T-helper 1 cell (primary cell): ENCODE measurements around the gene ACER2.

ENCODE experiments used
- DNase-seq, 5 donors: peaks; one replicate each; pipeline ENCODE4 v3.0.0-alpha.2; 2012 to 2020

Gene ACER2

DNA sequence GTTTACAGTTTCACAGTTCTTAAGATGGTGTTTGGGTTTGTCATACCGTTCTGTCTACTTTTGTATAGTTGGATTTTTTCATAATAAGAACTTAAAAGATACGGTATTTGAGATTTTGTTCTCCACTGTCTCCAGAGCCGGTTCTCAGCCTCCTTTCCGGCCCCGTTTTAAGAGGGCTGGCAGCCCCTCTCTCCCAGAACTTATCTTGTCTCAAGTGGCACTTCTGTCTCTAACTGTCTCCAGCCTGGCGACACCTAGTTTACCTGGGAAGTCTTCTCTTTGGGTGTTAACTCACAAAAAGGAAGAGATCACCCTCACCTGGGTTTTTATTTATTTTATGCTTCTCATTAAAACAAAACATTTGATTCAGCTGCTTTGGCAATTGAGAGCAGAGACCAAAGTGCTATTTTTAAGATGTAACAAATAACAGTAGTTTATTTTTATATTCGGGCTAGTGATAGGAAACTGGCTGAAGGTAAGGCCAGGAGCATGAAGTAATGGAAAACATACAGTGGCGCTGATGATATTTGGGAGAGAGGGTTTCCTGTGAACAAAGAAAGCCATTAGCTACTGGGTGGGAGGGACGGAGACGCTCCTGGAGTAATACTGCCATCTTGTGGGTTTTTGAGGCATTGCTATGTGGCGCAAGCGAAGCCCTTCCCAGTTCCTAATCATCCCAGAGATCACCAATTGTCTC is 48.3 kb downstream of the ACER2 start:
- peak; percentile 26 to 63 (median 36) for DNase-seq

DNA sequence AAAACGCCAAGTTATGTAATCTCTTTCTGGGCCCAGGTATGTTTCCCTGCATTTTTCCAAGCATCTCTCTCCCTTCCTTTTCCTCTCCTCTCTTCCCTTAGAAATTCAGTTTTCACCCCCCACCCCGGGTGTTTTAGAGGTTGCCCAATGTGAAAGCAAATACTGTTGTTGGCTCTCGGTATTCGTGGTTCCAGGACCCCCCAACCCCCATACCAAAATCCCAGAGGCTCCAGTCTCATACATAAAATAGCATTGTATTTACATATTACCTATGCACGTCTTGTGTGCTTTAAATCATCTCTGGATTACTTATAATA is 48.8 kb downstream of the ACER2 start:
- no peak for DNase-seq

DNA sequence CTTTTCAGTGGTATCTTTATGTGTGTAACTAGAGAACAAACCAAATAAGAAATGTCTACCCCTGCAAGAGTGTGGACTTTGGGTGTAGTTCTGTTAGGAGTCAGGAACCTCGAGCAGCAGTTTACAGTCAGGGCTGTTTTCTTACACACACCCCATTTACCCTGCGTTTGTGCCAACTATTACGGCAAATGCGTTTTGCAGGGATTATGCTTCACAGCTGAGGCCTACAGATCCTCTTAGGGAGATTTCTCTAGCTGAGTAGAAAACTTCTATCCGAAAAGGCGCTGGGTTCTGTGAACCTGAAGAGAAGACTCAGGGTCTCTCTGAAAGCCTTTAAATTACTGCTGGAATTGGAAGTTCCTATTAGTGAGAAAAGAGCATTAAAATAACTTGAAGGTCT is 51.4 kb downstream of the ACER2 start:
- DNase-seq, result no peak

DNA sequence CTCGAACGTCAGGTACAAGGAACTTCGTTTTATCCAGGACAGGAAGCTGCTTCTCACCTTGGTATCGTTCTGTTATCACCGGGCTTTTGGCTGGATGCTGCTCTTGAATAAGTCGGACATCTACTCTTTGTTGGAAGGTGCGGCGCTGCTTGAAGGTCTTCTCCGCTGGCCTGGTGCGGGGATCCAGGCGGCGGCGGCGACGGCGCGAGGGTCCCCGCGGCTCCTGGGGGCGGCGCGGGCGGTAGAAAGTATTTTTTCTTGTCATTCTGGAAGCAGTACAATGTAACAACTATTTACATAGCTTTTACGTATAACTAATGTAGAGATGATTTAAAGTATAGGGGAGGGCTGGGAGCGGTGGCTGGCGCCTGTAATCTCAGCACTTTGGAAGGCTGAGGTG is 52.3 kb downstream of the ACER2 start:
- DNase-seq, result no peak

DNA sequence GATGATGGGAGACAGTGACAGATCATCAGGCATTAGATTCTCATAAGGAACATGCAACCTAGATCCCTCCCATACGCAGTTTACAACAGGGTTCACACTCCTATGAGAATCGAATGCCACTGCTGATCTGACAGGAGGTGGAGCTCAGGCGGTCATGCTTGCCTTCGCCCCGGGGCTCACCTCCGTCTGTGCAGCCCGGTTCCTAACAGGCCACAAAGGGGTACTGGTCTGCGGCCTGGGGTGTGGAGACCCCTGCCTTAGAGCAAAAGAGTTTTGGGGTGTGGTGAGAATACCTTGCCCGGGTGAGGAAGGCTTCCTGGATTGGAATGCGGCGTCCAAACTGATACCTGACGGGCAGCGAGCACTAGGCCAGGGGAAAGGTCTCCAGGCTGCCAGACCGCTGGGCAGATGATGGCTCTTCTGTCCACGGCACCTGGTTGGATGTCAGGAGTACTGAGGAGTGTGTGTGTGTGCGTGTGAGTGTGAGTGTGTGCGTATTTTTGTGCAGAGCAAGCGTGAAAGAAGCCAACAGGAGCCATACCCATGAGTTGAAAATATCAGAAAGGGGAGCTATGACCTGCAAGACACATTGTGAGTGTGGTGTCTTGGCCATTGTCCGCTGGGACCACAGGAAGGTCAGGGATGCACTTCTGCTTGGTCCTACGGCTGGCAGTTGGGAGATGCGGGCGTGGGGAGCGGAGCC is 55.4 kb downstream of the ACER2 start:
- no peak for DNase-seq

DNA sequence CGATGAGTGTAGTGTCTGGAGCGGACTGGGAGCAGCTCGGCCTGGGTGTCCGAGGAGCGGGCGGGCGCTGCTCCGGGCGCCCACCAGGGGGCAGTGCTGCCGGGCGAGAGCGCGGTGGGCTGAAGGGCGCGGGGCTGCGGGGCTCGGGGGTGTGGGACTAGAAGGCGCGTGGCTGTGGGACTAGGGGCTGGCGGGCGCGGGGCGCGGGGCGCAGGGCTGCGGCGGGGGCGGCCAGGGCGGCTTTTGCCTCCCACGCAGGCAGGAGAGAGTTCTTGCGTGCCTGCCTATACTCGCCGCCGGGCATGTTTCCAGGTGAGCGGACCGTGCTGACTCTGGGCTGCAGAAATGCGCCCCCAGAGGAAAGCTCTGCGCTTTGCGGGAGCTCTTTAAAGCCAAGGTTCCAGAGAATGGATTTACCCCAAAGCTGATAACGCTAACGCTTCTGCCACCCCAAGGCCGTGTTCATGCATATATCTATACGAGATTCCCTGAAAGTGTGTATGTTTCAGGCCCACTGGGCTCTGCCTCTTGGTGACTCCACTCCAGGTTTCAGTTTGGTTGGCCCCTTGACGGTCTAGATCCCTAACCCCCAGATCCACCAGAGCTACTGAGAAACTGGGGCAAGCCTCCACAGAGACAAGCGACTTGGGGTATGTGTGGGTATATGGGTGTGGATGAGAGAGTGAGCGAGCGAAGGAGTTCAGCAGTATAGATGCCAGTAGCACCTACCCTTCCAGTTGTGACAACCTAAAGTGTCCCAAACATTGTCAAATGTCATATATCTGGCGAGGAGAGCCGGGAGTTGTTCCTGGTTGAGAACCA is 56.2 kb downstream of the ACER2 start:
- DNase-seq, result peak; percentile 19 to 68 (median 52)

DNA sequence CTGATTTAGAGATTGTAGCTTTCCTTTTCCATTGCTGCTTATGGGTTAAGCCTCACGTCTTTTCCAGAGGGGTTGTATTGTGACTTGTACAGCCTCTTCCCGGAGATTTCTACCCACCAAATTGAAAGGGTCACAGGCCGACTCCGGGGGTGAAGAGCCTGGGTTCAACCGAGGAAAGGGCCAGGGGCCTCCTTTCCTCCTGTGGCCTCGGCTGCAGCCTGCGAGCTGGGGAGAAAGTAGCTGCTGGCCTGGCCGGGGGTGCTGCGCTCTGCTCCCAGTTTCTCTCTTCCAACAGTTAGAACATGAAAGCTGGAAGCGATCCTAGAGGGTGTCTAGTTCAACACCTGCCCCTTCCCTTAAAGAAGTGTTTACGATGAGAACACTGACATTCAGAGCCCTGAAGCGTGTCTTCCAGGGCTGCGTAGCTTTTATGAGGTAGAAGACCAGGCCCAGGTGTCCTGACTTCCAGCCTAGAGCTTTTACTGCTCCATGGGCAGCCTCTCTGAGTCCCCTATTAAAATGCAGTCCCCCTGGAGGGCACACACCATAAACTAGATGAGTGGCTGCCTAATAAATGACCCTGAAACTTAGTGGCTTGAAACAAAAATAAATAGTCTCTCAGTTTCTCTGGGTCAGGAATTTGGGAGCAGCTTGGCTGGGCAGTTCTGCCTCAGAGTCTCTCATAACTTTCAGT is 56.9 kb downstream of the ACER2 start:
- no peak for DNase-seq

DNA sequence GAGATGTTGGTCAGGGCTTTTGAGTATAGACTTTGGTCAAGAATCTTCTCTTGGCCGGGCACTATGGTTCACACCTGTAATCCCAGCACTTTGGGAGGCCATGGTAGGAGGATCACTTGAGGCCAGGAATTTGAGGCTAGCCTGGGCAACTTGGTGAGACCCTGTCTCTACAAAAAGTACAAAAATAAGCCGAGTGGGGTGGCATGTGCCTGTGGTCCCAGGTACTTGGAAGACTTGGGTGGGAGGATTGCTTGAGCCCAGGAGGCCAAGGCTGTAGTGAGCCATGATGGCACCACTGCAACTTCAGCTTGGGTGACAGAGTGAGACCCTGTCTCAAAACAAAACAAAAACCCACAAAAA is 57.5 kb downstream of the ACER2 start:
- no peak for DNase-seq

DNA sequence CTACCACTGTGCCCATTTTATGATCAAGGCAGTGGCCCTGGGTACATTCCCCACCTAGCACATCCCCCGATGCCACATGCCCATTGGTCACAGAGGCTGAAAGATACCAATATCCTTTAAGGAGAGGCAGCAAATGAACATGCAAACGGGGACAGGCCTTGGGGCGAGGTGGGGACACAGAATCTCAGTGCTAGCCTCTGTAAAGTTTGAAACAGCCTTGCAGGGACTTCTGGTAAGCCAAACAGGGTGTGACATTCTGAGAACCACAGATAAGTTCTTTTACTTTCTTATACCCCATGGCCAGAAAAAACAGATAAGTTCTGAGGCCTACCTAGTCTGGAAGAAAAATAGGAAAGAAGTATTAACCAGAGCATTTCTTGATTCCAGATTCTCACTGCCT is 60.5 kb downstream of the ACER2 start:
- no peak for DNase-seq

DNA sequence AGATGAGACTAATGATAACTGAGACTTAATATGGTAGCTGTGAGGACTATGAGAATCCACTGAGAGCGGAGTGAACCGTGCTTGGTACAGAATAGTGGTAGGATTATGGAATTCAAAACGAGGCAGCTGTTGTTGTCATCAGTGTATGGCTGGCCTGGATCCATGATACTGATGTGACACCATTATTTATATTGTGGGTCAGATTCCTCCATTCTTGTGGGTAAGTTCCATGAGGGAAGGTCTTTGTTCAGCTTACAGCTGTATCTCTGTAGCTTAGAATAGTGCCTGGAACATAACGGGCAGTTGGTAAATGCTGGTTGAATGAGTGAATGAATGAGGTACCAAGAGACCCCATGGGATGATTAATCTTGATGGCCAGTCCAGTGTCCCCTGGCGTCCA is 61.8 kb downstream of the ACER2 start:
- no peak for DNase-seq

DNA sequence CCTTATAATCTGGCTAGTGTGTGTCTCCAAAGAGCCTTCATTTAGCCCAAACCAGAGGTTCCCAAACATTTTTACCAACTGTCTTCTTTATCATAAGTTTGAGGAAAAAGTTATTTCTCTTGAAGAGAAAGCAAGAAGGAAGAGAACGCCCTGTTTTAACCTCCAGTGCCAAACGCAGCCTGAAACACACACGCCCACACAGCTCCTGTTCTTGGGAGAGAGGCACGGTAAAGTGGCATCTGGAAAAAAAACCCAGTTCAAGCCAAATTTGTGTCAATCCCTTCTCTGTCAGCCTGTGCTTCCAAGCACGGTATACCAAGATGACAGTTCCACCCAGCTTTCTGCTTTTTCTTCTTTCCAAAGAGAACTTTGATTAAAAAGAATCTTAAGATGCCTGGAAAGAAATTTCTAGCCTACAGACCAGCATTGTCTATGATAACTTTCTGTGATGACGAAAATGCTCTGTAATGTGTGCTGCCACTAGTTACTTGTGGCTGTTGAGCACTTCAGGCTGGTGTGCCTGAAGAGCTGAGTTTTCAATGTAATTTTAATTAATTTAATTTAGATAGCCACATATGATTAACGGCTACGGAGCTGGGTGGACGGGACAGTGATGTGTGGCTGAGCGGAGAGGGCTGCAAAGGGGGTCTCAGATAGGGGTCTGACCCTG is 62.3 kb downstream of the ACER2 start:
- no peak for DNase-seq

DNA sequence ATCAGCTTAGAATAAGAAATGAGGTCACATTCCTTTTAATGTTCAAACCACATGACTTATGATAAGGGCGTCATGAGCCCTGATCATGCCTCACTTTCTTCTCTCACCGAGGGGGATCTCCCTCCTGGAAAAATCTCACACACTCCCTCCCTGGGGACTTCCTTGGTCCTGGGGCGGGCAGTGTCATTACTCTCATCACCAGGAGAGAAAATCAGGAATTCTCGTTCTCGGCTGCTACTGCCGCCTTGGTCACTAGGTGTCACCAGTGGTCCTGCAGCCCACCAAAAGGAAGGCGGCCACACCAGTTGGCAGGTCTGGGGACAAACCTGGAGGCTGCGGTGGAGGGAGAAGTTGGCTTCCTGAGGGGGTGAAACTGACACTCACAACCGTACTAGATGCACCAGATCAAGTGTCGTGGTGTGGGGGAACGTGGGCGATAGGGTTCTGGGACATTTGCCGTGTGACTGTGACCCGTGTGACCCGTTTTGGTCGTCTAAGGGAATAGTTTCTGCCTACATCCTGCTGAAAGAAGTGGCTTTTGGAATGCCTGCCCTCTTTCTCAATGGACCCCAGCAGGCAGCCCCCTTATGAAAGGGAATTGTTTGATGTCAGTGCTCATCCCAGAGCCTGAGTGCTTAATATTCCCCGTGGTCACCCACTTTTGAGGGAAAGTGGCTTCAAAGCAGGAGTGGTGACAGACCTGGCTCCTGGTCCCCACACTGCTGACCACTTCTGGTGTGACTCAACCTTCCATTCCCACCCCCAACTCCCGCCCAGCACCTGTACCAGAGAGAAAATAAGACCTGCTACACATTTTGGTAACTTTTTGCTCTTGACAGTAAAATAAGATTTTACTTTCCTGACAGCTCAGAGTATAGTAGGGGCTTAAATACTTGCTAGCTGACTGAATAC is 63.2 kb downstream of the ACER2 start:
- DNase-seq, result peak in 2 of 5 donors; percentile 21 to 45

DNA sequence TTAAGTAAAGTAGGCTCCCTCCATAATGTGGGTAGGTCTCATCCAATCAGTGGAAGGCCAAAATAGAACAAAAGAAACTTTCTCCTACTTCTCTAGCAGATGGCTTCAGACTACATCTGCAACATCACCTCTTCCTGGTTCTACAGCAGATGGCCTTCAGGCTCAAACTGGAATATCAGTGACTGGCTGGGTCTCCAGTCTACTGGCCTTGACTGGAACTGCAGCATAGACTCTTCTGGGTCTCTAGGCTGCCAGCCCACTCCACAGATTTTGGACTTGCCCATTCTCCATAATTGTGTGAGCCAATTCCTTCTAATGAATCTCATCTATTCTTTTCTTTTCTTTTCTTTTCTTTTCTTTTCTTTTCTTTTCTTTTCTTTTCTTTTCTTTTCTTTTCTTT is 64.8 kb downstream of the ACER2 start:
- no peak for DNase-seq

DNA sequence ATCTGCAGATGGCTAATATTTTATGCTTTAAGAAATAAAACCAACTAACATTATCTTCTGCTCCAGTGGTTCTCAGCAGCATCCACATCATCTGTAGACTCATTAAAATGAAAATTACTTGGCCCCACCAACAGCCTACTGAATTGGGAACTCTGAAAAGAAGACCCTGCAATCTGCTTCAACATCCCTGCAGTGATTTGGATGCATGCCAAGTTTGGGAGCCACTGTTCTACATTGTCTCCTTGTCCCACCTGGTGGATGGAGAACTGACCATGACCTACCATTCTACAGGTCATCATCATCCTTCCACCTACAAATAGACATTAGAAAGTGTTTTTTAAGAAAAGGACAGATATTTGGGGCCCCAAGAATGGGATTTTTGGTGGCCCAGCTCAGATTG is 71.1 kb downstream of the ACER2 start:
- DNase-seq, result no peak

DNA sequence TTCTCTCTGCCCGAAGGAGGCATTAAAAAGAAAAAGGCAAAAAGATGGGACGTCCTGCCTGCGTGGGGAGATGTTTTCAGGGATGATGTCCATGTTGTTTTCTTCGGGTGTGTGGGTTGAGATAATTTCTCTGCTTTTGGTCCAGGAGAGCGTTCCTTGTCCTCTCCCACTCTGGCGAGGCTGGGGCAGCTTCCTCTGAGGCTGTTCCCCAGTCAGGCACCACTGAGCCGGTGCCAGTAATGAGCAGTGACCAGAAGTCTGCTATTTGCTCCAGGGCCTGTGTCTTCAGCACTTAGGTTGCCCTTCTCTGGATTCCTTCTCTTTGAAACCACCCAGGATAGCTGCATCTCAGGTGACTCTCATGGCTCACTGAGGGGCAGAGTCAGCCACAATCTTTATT is 71.5 kb downstream of the ACER2 start:
- no peak for DNase-seq

DNA sequence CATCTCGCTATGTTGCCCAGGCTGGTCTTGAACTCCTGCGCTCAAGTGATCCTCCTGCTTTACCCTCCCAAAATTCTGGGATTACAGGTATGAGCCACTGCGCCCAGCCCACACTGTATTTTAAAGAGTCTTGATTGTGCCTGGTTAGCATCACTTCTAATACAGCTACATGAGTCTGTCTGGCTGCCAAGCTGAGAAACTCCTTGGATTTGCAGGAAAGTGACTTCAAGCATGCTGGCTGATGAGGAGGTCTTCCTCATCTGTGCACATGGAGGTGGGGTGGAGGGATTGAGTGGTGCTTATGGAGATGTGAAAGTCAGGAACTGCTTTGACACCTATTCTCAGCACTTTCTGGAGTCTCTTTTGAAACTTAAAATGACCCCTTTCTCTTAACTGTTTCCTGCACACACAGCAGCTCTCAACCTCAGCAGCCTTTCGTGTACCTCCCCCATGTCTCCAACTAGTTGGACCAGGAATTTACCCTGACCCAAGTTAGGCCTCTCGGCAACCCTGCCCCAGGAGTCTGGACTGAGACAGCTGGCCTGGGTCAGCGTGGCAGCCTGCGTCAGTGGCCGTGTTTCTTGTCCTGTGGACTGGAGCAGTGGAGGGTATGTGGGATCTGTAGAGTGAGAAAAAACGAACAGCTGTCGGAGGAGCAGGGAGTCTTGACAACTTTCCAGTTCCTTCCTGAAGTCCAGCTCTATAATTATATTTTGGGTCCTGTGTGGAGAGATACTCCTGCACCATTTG is 72.5 kb downstream of the ACER2 start:
- DNase-seq, result no peak

DNA sequence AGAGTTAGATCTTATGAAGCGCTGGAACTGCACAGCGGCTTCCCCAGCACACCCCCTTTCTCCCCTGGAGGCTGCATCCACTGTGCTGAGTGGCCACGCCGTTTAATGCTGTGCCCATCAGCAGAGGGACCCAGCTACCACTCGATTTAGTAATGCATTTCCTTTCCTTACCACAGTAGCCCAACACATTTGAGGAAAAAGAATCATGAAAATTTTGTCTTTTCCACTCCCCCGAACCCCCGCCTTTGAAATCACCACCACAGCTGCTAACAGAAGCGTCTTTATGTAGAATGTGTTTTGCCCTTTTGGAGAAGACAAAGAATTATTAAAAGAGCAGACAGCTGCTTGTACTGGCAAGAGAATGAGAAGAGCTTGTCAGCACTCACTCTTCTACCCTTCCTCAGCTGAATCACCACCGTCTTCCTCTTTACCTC is 73.2 kb downstream of the ACER2 start:
- no peak for DNase-seq

DNA sequence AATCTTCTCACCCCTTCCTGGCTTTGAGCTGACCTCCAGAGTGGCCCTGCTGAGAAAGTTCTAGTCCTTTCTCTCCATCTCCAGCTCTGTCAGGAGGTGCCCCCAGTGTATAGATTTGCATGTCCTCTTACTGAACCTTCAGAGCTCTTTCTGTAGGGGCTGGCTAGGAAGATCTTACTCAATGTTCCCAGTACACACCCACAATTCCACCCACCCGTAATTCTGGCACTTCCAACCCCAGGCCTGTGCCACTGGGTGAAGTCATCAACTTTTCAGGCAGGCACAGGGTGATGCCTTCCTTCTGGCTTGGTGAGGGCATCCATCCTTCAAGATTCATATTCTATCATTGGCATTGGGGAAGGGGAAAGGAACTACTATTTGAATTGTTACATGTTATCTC is 75.9 kb downstream of the ACER2 start:
- no peak for DNase-seq

DNA sequence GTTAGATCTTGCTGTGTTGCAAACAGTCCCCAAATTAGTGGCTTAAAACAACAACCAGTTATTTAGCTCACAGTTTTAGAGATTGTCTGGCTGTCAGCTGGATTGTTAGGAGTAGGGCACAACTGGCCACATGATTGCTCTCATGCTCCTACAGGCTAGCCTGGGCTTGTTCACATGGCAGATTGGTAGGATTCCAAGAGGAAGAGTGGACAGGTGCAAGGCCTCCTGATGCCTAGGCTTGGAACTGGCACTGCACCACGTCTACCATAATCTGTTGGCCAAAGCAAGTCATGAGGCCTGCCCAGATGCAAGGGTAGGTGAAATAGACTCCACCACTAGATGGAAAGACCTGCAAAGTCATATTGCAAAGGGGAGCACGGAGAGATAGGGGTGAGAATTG is 76.4 kb downstream of the ACER2 start:
- DNase-seq, result no peak

DNA sequence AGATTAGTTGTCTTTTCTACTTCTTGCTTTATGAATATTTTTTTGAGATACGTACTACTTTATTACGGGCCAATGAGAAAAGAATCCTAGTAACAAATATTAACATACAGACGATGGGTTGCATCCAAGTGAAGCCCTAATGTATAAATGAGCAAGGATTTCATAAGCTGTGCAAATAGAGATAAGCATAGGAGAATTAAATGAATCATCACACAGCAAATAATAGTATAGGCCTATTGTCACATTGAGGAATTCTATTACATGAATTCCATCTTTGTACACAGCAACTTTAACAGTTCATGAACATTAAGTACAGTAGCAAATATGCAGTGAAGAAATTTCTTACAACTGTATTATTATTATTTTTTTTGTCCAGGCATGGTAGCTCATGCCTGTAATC is 78.0 kb downstream of the ACER2 start:
- no peak for DNase-seq

DNA sequence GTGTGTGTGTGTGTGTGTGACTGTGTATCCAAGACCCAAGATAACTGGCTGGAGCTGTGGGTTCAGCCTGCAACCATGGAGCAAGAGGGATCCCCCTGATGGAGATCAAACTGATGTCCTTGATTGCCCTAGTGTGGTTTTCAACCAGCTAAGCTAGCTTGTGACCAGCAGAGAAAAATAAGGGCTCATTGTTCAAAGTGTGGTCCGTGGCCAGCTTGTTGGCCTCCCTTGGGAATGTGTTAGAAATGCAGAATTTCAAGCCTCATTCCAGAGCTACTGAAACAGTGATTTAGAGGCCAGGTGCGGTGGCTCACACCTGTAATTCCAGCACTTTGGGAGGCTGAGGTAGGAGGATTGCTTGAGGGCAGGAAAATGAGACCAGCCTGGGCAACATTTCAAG is 79.9 kb downstream of the ACER2 start:
- DNase-seq, result no peak
